OCI-LY3 (cell line): ENCODE data around the gene NAP1L1.

ENCODE experiments used
- H2AFZ ChIP-seq: fragments of 200-600, 300-600 bp; shearing (Covaris generic); 2 replicates; pipeline ENCODE4 v1.6.0; 2014; ENCODE audit warnings: antibody characterized with exemption, low read depth, low read length
- H3K27ac ChIP-seq: fragments of 200-600, 300-600 bp; sonication (generic); 2 replicates; pipeline ENCODE4 v1.5.1; 2014; ENCODE audit warnings: mild to moderate bottlenecking, low read length, moderate library complexity, mixed read lengths
- H3K27me3 ChIP-seq: fragments of 200-600, 300-600 bp; sonication (generic); 2 replicates; pipeline ENCODE4 v1.6.1; 2014; ENCODE audit warnings: low read depth, low read length, mixed read lengths
- H3K36me3 ChIP-seq: fragments of 200-600, 300-600 bp; sonication (generic); replicated peaks from 2 replicates; pipeline ENCODE3; 2014; ENCODE audit warnings: low read depth, low read length, mixed read lengths
- H3K4me1 ChIP-seq: fragments of 300-600, 200-600 bp; sonication (generic); 2 replicates; pipeline ENCODE4 v1.6.1; 2014; ENCODE audit warnings: low read length, mixed read lengths
- H3K4me2 ChIP-seq: fragments of 200-600, 300-600 bp; sonication (generic); 2 replicates; pipeline ENCODE4 v1.6.1; 2014; ENCODE audit warnings: low read length, mixed read lengths
- H3K4me3 ChIP-seq: fragments of 300-600, 200-600 bp; sonication (generic); 2 replicates; pipeline ENCODE4 v1.5.1; 2014; ENCODE audit warnings: antibody characterized with exemption, mild to moderate bottlenecking, low read length, moderate library complexity
- H3K79me2 ChIP-seq: fragments of 300-600, 200-600 bp; shearing (Covaris generic); 2 replicates; pipeline ENCODE4 v1.6.1; 2014; ENCODE audit warnings: mild to moderate bottlenecking, low read length, mixed read lengths
- H3K9ac ChIP-seq: fragments of 300-600, 200-600 bp; shearing (Covaris generic); 2 replicates; pipeline ENCODE4 v1.6.0; 2014; ENCODE audit warnings: mild to moderate bottlenecking, low read length, moderate library complexity
- H3K9me3 ChIP-seq: fragments of 200-600, 300-600 bp; shearing (Covaris generic); 2 replicates; pipeline ENCODE4 v1.6.1; 2014; ENCODE audit warnings: low read length, mixed read lengths; ENCODE audit not compliant: insufficient read depth
- H4K20me1 ChIP-seq: fragments of 200-600, 300-600 bp; sonication (generic); 2 replicates; pipeline ENCODE4 v1.6.1; 2016; ENCODE audit warnings: low read length, mixed read lengths; ENCODE audit not compliant: insufficient read depth
- EZH2phosphoT487 ChIP-seq: fragments of 200-600 bp; shearing (Covaris generic); IDR thresholded peaks from 2 replicates; pipeline ENCODE4 v1.6.1; 2018; ENCODE audit warnings: antibody characterized with exemption, mixed run types, low read depth
- TF ChIP-seq, protein P1 (sequence below): fragments of 200-600, 300-600 bp; sonication (generic); IDR thresholded peaks from 2 replicates; pipeline ENCODE4 v1.5.1; 2014; ENCODE audit warnings: antibody characterized with exemption, low read length, low read depth

Gene NAP1L1

DNA sequence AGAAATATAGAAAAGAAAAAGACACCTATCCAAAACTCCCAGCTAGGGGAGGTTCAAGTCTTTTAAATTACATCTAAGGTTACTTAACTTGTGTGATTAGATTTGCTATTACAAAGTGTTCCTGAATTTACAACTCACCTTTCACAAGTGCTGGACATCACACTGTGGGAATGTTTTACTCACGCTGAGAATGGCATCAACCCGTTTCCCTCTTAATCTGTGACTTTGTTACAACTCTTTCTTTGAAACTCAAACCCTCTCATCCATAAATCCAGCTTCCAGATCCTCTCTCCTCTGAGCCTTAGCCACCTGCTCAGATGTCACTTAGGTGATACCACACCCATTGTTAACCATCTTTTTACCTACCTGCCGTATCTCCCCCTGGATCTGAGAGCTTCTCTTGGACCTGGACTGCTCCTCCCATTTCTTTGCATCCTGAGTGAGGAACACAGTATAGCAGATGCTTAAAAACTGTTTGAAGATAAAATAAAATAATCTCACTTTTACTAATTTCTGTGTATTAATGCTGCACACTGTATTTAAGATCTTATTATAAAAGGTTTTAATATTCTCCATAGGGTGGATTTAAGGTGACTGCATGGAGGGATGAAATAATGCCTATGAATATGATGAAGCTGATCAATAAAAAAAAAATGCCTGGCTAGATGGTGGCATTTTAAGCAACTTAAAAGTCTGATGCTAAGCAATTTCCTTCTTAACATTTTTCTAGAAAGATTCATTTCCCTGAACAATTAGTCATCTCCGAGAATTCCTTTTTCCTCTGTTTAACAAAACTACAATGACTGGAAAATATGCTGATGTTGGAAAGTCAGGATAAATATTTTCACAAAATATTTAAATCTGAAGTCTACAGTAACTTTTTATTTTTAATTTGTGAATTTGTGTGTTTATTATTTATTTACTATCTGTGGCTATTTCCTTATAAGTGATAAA is 39.1 kb upstream of the NAP1L1 start:
- H3K9ac ChIP-seq = no peak overlapping the region
- no peaks in the 10 kb centered on the region for H3K36me3 ChIP-seq

DNA sequence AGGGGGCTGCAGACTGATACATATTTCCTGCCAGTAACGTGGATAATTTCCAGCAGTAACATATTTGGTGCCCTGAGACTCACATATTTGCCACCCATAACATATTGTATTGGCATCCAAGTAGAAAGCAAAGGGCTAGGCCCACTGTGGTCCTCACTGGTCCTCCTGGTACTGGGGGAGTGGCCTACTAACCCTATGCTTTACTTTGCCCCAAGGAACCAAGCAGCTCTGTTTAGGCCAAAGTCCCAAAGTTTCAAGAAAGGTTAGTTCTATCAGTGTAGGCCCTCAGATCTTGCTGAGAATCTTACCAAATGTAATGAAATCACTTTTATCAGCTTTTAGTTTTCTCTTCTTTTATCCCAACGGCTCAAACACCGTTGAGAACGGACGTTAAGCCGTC is 35.4 kb upstream of the NAP1L1 start:
- H3K4me1 ChIP-seq = no peaks in the 10 kb centered on the region
- TF ChIP-seq, protein P1, sequence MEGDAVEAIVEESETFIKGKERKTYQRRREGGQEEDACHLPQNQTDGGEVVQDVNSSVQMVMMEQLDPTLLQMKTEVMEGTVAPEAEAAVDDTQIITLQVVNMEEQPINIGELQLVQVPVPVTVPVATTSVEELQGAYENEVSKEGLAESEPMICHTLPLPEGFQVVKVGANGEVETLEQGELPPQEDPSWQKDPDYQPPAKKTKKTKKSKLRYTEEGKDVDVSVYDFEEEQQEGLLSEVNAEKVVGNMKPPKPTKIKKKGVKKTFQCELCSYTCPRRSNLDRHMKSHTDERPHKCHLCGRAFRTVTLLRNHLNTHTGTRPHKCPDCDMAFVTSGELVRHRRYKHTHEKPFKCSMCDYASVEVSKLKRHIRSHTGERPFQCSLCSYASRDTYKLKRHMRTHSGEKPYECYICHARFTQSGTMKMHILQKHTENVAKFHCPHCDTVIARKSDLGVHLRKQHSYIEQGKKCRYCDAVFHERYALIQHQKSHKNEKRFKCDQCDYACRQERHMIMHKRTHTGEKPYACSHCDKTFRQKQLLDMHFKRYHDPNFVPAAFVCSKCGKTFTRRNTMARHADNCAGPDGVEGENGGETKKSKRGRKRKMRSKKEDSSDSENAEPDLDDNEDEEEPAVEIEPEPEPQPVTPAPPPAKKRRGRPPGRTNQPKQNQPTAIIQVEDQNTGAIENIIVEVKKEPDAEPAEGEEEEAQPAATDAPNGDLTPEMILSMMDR = no peak
- no peak for TF ChIP-seq EZH2phosphoT487
- H3K4me2 ChIP-seq = no peak overlapping the region
- H3K79me2 ChIP-seq = no peaks in the 10 kb centered on the region
- H3K27ac ChIP-seq = no peak overlapping the region
- no peak overlapping the region for H3K4me3 ChIP-seq
- H3K36me3 ChIP-seq = no peaks in the 10 kb centered on the region
- H2AFZ ChIP-seq = no peak overlapping the region
- no peaks in the 10 kb centered on the region for H4K20me1 ChIP-seq
- no peak overlapping the region for H3K9ac ChIP-seq
- no peaks in the 10 kb centered on the region for H3K27me3 ChIP-seq
- H3K9me3 ChIP-seq = no peaks in the 10 kb centered on the region

More for the DNA sequence above, 39.1 kb upstream of the NAP1L1 start:
- H3K27me3 ChIP-seq = no peaks in the 10 kb centered on the region
- no peak overlapping the region for H3K4me3 ChIP-seq
- no peaks in the 10 kb centered on the region for H3K79me2 ChIP-seq
- no peak overlapping the region for H2AFZ ChIP-seq
- H4K20me1 ChIP-seq = no peaks in the 10 kb centered on the region
- H3K4me1 ChIP-seq = no peaks in the 10 kb centered on the region
- H3K4me2 ChIP-seq = no peak overlapping the region
- no peaks in the 10 kb centered on the region for H3K9me3 ChIP-seq
- TF ChIP-seq, protein P1 = no peak
- no peak for TF ChIP-seq EZH2phosphoT487
- H3K27ac ChIP-seq = no peak overlapping the region

DNA sequence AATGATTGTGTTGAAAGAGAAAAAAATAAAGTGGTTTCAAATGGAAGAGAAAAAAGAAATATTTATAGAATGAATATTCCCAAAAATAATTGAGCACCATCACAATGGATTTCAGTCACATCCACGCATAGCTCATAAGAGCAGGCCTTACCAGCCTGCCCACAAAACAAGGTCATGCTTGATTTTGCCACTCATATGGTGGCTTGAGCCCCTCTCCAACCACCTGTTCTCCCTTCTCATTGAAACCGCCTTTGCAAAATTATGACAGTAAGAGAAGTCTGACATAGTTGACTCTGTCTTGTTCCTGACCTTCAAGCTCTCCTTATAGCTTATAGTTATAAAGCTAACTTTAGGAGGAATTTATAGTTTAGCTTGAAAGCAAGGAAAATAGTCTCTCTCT is 33.3 kb upstream of the NAP1L1 start:
- no peaks in the 10 kb centered on the region for H4K20me1 ChIP-seq
- H2AFZ ChIP-seq = no peak overlapping the region
- H3K4me2 ChIP-seq = no peak overlapping the region
- TF ChIP-seq, protein P1 = no peak
- TF ChIP-seq EZH2phosphoT487 = no peak
- no peak overlapping the region for H3K27ac ChIP-seq
- no peaks in the 10 kb centered on the region for H3K36me3 ChIP-seq
- H3K4me3 ChIP-seq = no peak overlapping the region
- H3K79me2 ChIP-seq = no peaks in the 10 kb centered on the region
- no peak overlapping the region for H3K9ac ChIP-seq
- no peaks in the 10 kb centered on the region for H3K9me3 ChIP-seq
- no peaks in the 10 kb centered on the region for H3K27me3 ChIP-seq
- no peaks in the 10 kb centered on the region for H3K4me1 ChIP-seq

DNA sequence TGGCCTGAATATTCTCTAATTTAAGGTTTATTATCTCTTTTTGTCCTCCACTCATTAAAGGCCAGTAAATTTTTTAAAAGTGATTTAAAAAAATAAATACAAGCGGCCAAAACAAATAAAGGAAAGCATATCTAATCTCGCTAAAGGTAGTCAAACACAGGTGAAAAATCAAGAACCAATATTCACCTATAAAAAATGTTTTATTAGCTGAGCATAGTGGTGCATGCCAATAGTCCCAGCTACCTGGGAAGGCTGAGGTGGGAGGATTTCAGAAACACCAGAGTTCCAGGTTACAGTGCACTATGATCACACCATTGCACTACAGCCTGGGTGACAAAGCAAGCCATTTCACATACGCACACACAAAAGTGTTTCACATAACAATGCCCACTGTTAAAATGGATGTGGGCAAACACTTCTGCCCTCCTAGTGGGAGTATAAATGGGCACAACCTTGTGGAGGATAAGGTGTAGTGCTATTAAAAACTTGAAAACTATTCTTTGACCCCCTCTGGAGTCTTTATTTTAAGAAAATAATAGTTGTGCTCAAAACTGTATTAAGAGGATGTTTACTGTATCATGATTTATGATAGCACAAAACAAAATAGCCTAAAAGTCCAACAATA is 32.7 kb upstream of the NAP1L1 start:
- Histone ChIP-seq H3K27me3 (no peaks in the 10 kb centered on the region), H2AFZ (no peak overlapping the region), H3K4me3 (no peak overlapping the region), H3K9ac (no peak overlapping the region), H3K9me3 (no peaks in the 10 kb centered on the region), H3K4me2 (no peak overlapping the region), H3K36me3 (no peaks in the 10 kb centered on the region), H3K79me2 (no peaks in the 10 kb centered on the region), H4K20me1 (no peaks in the 10 kb centered on the region), H3K4me1 (no peaks in the 10 kb centered on the region), H3K27ac (no peak overlapping the region)
- TF ChIP-seq EZH2phosphoT487 = no peak
- TF ChIP-seq, protein P1 = no peak
